Loucy (cell line): ENCODE measurements around the gene SRSF7.

Source experiments
- H2AFZ ChIP-seq: fragments of 200-600 bp; sonication (generic); 2 replicates; pipeline ENCODE4 v1.6.0; 2016; ENCODE audit warnings: antibody characterized with exemption, mild to moderate bottlenecking, low read length, moderate library complexity
- H3F3A ChIP-seq: fragments of 200-600 bp; 2 replicates; pipeline ENCODE4 v1.6.0; 2016; ENCODE audit warnings: antibody characterized with exemption, low read depth, mild to moderate bottlenecking
- H3K27me3 ChIP-seq: fragments of 200-600 bp; sonication (generic); 2 replicates; pipeline ENCODE4 v1.6.1; 2014; ENCODE audit warnings: low read length, mild to moderate bottlenecking; ENCODE audit not compliant: insufficient read depth, poor library complexity, severe bottlenecking
- H3K36me3 ChIP-seq: fragments of 200-600 bp; sonication (generic); 2 replicates; pipeline ENCODE4 v1.6.1; 2016; ENCODE audit warnings: low read length; ENCODE audit not compliant: insufficient read depth
- H3K4me1 ChIP-seq: fragments of 200-600 bp; sonication (generic); 2 replicates; pipeline ENCODE4 v1.5.1; 2014; ENCODE audit warnings: low read length, mild to moderate bottlenecking; ENCODE audit not compliant: insufficient read depth, poor library complexity, severe bottlenecking
- H3K4me2 ChIP-seq: fragments of 200-600 bp; sonication (generic); 2 replicates; pipeline ENCODE4 v1.6.0; 2014; ENCODE audit warnings: antibody characterized with exemption, low read length, low read depth, mild to moderate bottlenecking; ENCODE audit not compliant: poor library complexity, severe bottlenecking
- H3K4me3 ChIP-seq: fragments of 200-600 bp; sonication (generic); 2 replicates; pipeline ENCODE4 v1.5.1; 2014; ENCODE audit warnings: low read length, mild to moderate bottlenecking, mixed read lengths; ENCODE audit not compliant: poor library complexity, severe bottlenecking
- H3K79me2 ChIP-seq: fragments of 200-600 bp; sonication (generic); 2 replicates; pipeline ENCODE4 v1.6.1; 2014; ENCODE audit warnings: low read length; ENCODE audit not compliant: insufficient read depth
- H3K9ac ChIP-seq: fragments of 200-600 bp; sonication (generic); 2 replicates; pipeline ENCODE4 v1.6.0; 2014; ENCODE audit warnings: mild to moderate bottlenecking, low read depth, low read length, moderate library complexity; ENCODE audit not compliant: poor library complexity, severe bottlenecking
- H3K9me2 ChIP-seq: fragments of 200-600 bp; sonication (generic); replicated peaks from 2 replicates; pipeline ENCODE4 v1.6.1; 2016; ENCODE audit warnings: low read depth, low read length, mixed read lengths
- H3K9me3 ChIP-seq: fragments of 200-600 bp; sonication (generic); 2 replicates; pipeline ENCODE4 v1.6.1; 2014; ENCODE audit warnings: mild to moderate bottlenecking, antibody characterized with exemption, low read length, low read depth; ENCODE audit not compliant: insufficient read depth
- H4K20me1 ChIP-seq: fragments of 200-600 bp; sonication (generic); 2 replicates; pipeline ENCODE4 v1.6.0; 2014; ENCODE audit warnings: antibody characterized with exemption, low read length, mild to moderate bottlenecking; ENCODE audit not compliant: insufficient read depth, poor library complexity, severe bottlenecking
- CTCF ChIP-seq: fragments of 200-600 bp; sonication (generic); conservative IDR thresholded peaks from 2 replicates; pipeline ENCODE4 v1.5.1; 2014; ENCODE audit warnings: mild to moderate bottlenecking, antibody characterized with exemption, low read length
- EZH2phosphoT487 ChIP-seq: fragments of 200-600 bp; IDR thresholded peaks from 2 replicates; pipeline ENCODE4 v1.6.1; 2018; ENCODE audit warnings: antibody characterized with exemption, mild to moderate bottlenecking, moderate library complexity, borderline replicate concordance

The SRSF7 gene

DNA sequence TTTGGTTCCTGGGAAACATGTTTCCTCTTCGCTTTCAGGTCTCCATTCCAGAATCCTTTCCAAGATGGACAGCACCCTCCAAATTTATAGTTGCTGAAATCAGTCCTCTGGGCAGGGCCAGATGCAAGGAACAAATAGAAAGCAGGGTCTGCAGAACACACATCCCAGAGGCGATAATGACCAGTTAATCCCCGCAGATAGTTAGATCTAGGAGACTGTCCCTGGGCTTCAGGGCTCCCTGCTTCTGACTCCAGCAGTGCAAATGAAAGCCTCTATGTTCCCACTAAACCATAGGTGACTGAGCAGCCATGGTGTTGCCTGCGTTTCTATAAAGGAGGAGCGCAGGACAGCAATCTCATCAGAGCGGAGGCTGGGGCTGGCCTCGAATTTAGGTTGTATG lies 38.7 kb downstream of the SRSF7 start:
- TF ChIP-seq EZH2phosphoT487 (no peak), CTCF (no peak)
- no peak overlapping the region for H3K4me2 ChIP-seq
- H3K9me2 ChIP-seq = no peaks in the 10 kb centered on the region
- H3K27me3 ChIP-seq = no peaks in the 10 kb centered on the region
- H3K4me1 ChIP-seq = no peaks in the 10 kb centered on the region
- no peaks in the 10 kb centered on the region for H3F3A ChIP-seq
- H4K20me1 ChIP-seq = no peaks in the 10 kb centered on the region
- no peak overlapping the region for H3K4me3 ChIP-seq
- H2AFZ ChIP-seq = no peak overlapping the region
- no peaks in the 10 kb centered on the region for H3K79me2 ChIP-seq
- no peaks in the 10 kb centered on the region for H3K9me3 ChIP-seq
- no peak overlapping the region for H3K9ac ChIP-seq
- H3K36me3 ChIP-seq = peaks cover 4% of the 10 kb centered on the region; the same call in 1 of the 2 replicates

DNA sequence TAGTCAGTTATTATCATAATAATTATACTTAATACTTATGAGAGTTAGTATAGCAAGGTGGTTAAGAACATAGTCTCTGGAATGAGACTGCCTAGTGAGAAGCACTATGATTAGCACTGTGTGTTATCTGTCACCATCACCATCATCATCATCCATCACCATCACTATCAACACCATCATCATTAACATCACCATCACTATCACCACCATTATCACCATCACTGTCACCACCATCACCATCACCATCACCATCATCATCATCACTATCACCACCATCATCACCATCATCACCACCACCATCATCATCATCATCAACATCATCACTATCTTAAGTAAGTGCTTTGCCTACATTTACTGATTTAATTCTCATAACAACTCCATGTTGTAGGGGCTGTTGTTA lies 39.6 kb downstream of the SRSF7 start:
- no peak for TF ChIP-seq EZH2phosphoT487
- TF ChIP-seq CTCF = no peak
- Histone ChIP-seq H3K4me1 (no peaks in the 10 kb centered on the region), H3K79me2 (no peaks in the 10 kb centered on the region), H3K4me2 (no peak overlapping the region), H3K36me3 (peaks cover 4% of the 10 kb centered on the region; the same call in 1 of the 2 replicates), H3K4me3 (no peak overlapping the region), H3K9me2 (no peaks in the 10 kb centered on the region), H4K20me1 (no peaks in the 10 kb centered on the region), H3K27me3 (no peaks in the 10 kb centered on the region), H3K9ac (no peak overlapping the region), H2AFZ (no peak overlapping the region), H3K9me3 (no peaks in the 10 kb centered on the region), H3F3A (no peaks in the 10 kb centered on the region)

- H2AFZ ChIP-seq = no peak overlapping the region
- no peak for TF ChIP-seq CTCF
- TF ChIP-seq EZH2phosphoT487 = no peak
- H3K4me3 ChIP-seq = no peak overlapping the region
- H3K79me2 ChIP-seq = no peaks in the 10 kb centered on the region
- H3F3A ChIP-seq = no peaks in the 10 kb centered on the region
- H3K36me3 ChIP-seq = peaks cover 4% of the 10 kb centered on the region; the same call in 1 of the 2 replicates
- H3K9me2 ChIP-seq = no peaks in the 10 kb centered on the region
- H3K27me3 ChIP-seq = no peaks in the 10 kb centered on the region
- H3K9me3 ChIP-seq = no peaks in the 10 kb centered on the region
- no peak overlapping the region for H3K9ac ChIP-seq
- no peaks in the 10 kb centered on the region for H4K20me1 ChIP-seq
- H3K4me2 ChIP-seq = no peak overlapping the region
- no peaks in the 10 kb centered on the region for H3K4me1 ChIP-seq
Observed at GRCh38 chr2:38709567-38710194, 41.5 kb downstream of the SRSF7 start.
